Esophagus squamous epithelium (tissue), 4 donors: ENCODE results near the gene PEX14.

Experiments
- POLR2A ChIP-seq, 4 donors: fragments of 450-650 bp; IDR thresholded peaks; one replicate each; pipeline ENCODE4 v1.6.1; 2017; ENCODE audit warnings: antibody characterized with exemption in 4 of 4, mild to moderate bottlenecking in 4 of 4, moderate library complexity in 3 of 4
- TF ChIP-seq, protein P1 (sequence below), 6 experiments: fragments of 450-650 bp in 4 of 6; fragments of 200-600 bp in 2 of 6; sonication (generic) in 2 of 6; IDR thresholded peaks; one replicate each; pipeline ENCODE4 v1.5.1; 2016 to 2019; ENCODE audit warnings: antibody characterized with exemption in 6 of 6, mild to moderate bottlenecking in 4 of 6, moderate library complexity in 4 of 6

DNA sequence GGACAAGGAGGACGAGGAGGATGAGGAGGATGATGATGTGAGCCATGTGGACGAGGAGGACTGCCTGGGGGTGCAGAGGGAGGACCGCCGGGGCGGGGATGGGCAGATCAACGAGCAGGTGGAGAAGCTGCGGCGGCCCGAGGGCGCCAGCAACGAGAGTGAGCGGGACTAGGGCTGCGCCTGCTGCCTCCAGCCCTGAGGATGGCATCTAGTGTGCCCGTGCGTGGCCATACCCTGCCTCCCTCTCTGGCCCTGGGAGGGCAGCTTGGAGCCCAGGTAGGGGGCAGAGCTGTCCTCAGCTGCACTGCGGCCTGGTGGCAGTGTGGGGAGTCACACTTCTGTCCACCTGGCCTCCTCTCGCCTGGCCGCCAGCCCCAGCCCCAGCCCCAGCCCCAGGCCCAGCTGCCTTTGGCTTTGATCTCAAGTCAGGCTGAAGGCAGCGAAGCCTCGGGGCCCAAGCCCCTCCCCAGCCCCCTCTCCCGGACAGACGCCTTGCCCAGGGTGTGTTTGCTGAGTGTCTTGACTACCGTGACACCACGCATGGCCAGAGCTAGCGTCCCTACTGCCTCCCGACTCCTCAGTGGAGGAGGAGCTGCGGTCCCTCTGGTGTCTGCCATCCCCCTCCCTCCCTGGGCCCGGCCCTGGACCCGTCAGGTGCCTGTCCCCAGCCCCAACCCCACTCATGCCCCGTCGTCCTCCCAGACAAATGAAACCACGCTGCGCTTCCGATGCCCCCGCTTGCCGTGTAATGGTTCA is 155.2 kb downstream of the PEX14 start:
- TF ChIP-seq, protein P1, sequence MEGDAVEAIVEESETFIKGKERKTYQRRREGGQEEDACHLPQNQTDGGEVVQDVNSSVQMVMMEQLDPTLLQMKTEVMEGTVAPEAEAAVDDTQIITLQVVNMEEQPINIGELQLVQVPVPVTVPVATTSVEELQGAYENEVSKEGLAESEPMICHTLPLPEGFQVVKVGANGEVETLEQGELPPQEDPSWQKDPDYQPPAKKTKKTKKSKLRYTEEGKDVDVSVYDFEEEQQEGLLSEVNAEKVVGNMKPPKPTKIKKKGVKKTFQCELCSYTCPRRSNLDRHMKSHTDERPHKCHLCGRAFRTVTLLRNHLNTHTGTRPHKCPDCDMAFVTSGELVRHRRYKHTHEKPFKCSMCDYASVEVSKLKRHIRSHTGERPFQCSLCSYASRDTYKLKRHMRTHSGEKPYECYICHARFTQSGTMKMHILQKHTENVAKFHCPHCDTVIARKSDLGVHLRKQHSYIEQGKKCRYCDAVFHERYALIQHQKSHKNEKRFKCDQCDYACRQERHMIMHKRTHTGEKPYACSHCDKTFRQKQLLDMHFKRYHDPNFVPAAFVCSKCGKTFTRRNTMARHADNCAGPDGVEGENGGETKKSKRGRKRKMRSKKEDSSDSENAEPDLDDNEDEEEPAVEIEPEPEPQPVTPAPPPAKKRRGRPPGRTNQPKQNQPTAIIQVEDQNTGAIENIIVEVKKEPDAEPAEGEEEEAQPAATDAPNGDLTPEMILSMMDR (IDR thresholded peaks at IDR 0.05) = no peak
- TF ChIP-seq POLR2A (IDR thresholded peaks at IDR 0.05) = no peak
